ENCODE measurements around the gene OR6C4.
"Not testable (repeated sequence)": the region's sequence is repeated elsewhere in the genome, so short reads cannot be mapped to it uniquely, and the experiment has no call there.

The OR6C4 gene

GRCh38 chr12:55582066-55582465 is 32.7 kb downstream of the OR6C4 start:
- no peak overlapping the region for H3K9ac ChIP-seq
- no peak overlapping the region for H3K4me3 ChIP-seq
- no peaks in the 10 kb centered on the region for H4K20me1 ChIP-seq
- no peak overlapping the region for H3K27ac ChIP-seq
- no peak overlapping the region for H3K4me2 ChIP-seq
- H3K36me3 ChIP-seq = no peaks in the 10 kb centered on the region
- no peaks in the 10 kb centered on the region for H3K27me3 ChIP-seq
- H3K4me1 ChIP-seq = no peaks in the 10 kb centered on the region
- TF ChIP-seq Cebpa-rat (IDR thresholded peaks at IDR 0.05) = no peak
- peaks cover 4% of the 10 kb centered on the region; the same call in 1 of the 2 replicates for H3K9me3 ChIP-seq

GRCh38 chr12:55585817-55586216 is 36.4 kb downstream of the OR6C4 start:
- no peak for TF ChIP-seq Cebpa-rat (IDR thresholded peaks at IDR 0.05)
- Histone ChIP-seq H3K4me2 (no peak overlapping the region), H4K20me1 (no peaks in the 10 kb centered on the region), H3K27ac (no peak overlapping the region), H3K9me3 (peaks cover 4% of the 10 kb centered on the region), H3K4me3 (no peak overlapping the region), H3K9ac (no peak overlapping the region), H3K36me3 (no peaks in the 10 kb centered on the region), H3K4me1 (no peaks in the 10 kb centered on the region), H3K27me3 (no peaks in the 10 kb centered on the region)

GRCh38 chr12:55590152-55590551 is 40.8 kb downstream of the OR6C4 start:
- H3K9me3 ChIP-seq, H3K9ac ChIP-seq, H3K36me3 ChIP-seq, H4K20me1 ChIP-seq, H3K27me3 ChIP-seq, H3K4me1 ChIP-seq, H3K27ac ChIP-seq, H3K4me2 ChIP-seq, H3K4me3 ChIP-seq: not testable (repeated sequence)

Measured in BLaER1 (cell line).